NCI-H2196 (cell line): ENCODE data around the gene PPP1R37.

Experiments
- DNase-seq: peaks from one replicate; lab custom pipeline; 2025; ENCODE audit not compliant: unreplicated experiment; lab: John Stamatoyannopoulos, UW

The PPP1R37 gene

DNA sequence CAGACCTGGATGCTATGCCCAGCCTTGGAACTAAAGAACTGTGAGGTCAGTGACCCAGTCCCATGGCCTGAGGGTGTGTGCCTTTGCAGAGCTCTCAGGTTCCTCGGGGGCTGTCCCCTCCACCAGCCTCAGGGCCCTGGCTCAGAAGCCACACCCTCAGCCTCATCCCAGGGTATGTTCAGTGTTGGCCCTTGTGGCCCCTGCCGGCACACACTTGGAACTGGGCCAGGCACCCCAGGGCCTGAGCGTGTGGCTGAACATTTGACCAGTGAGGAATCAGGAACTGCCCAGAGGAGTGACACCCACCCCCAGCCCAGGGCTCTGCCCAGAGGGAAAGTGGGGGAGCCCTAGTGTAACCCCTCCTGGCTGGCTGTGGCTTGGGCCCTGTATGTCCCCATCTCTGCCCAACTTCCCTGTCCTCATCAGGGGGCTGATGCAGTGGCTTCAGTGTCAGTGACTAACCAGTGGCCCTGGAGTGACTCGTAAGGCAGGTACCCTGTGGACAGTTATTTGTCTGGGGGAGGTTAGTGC is 57.8 kb downstream of the PPP1R37 start:
- DNase-seq, result no peak

DNA sequence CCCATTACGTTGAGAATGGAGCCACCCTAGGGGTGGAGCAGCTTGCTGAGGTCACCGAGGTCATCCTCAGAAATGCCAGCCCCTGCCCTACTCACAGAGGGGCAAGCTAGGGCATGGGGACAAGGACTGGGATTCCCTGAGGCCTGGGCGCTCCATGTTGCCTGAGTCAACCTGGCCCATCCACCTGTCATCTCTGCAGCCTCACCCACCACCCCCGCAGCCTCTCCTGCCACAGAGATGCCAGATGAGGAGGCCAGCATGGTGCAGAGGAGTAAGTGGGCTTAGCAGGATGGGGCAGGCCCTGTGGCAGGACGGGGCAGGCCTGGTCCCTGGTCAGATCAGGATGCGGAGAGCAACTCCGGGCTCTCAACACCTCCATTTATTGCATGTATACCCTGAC is 58.3 kb downstream of the PPP1R37 start:
- no peak for DNase-seq

DNA sequence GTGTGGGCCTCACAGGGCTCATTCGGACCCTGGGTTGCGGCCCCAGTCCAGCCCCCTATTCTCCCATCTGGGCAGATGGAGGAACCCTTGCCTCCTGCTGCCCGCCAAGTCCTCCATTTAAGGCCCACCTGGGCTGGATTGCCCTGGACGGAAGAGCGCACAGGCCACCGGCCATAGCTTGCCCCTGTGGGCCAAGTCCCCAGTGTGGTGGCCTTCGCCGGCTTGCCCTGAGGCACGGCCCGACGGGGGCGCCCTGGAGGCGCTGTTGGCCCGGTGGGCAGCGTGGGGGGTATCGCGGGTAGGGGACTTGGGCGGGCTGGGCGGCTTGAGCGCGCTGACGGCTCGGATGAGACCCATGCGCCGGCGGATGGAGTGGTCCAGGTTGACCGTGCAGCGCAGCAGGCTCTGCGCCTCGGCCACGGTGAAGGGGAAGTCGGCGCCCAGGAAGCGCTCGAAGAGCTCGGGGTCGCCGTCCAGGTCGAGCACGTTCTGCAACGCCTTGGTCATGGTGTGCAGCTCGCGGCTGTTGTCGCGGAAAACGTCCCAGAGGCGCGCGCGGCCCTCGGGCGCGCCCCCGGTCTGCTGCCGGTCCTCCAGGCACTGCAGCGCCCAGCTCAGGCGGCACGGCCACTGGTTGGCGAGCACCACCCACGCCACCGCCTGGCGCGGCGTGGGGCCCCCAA is 59.0 kb downstream of the PPP1R37 start:
- DNase-seq, result no peak

- DNase-seq, result peak; percentile 54
Measured at GRCh38 chr19:45152504-45153338, 59.7 kb downstream of the PPP1R37 start.

DNA sequence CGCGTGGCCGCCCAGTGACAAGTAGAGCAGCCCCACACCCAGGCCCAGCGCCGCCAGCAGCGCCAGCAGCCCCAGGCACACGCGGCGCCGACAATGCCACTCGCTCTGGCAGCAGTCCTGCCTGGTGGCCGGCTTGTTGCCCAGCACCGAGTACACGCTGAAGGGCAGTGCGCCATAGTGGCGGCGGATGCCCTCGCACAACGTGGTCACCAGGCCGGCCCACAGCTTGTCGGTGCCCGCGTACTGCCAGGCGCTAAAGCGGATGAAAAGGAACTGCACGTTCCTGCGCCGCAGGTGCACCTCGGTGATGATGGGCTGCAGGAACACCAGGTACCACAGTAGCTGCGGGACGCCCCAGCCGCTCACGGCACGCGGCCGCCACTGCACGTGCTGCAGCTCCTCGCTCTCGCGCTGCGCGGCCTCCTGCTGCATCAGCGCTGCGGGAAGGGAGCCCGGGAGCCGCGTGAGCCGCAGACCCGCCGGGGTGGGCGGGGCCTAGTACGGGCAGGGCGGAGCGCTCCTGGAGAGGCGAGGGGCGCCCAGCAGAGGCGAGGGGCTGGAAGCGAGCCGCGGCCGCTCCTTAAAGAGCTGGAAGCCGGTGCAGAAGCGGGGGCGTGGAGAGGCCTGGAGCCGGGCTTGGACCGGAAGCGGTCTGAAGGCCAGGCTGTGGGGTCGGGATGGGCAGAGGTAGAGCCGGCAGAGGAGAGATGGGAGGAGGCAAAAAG is 60.5 kb downstream of the PPP1R37 start:
- DNase-seq, result no peak

- DNase-seq, result no peak
Measured at GRCh38 chr19:45154064-45154827, 61.3 kb downstream of the PPP1R37 start.

GRCh38 chr19:45156011-45156630 is 63.1 kb downstream of the PPP1R37 start:
- DNase-seq, result no peak

DNA sequence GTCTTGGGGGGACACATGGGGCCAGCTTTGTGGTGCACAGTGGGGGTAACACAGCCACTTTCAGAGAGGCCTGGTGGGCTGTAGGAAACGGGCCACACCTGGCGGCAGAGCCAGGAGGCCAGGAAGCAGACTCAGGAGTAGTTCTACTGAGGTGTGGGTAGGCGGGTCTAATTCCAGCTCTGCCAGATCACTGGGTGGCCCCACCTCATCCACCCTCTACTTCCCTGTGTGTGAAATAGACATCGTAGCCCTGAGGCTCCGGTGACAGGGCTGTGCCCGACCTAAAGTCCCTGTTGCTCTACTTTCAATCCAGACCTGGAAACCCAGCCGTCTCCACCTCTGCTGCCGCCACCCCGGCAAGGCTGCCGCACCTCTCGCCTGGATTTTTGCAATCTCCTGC is 63.8 kb downstream of the PPP1R37 start:
- DNase-seq, result no peak

DNA sequence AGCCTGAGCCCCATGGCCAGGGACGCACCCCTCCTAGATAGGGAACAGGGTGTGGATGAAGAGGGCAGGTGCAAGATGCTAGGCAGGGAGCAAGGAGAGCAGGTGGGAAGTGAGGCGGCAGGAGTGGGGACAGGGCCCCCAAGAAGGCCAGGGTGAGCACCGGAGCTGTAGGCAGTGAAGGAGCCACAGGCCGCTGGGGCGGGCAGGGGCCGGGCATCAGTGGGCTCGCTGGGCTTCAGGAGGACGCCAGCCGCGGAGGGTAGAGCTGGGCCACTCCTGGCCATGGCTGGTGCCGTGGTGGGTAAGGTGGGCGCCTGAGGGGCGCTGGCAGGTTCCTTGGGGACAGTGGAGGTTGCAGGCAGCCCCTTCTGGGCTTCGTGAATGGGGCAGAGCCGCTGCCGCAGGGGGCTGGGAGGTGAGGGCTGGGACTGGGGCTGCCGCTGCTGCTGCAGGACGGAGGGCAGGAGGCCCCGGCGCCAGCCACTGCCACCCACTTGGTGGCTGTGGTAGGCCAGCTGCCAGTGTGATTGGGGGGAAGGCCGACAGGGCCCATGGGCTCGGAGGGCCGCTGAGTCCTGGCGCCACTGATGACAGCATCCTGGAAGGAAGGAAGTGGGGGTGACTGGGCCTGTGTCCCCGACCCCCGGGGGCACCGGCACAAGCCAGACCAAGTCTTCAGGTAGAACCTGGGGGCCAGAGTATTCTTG is 65.7 kb downstream of the PPP1R37 start:
- no peak for DNase-seq

DNA sequence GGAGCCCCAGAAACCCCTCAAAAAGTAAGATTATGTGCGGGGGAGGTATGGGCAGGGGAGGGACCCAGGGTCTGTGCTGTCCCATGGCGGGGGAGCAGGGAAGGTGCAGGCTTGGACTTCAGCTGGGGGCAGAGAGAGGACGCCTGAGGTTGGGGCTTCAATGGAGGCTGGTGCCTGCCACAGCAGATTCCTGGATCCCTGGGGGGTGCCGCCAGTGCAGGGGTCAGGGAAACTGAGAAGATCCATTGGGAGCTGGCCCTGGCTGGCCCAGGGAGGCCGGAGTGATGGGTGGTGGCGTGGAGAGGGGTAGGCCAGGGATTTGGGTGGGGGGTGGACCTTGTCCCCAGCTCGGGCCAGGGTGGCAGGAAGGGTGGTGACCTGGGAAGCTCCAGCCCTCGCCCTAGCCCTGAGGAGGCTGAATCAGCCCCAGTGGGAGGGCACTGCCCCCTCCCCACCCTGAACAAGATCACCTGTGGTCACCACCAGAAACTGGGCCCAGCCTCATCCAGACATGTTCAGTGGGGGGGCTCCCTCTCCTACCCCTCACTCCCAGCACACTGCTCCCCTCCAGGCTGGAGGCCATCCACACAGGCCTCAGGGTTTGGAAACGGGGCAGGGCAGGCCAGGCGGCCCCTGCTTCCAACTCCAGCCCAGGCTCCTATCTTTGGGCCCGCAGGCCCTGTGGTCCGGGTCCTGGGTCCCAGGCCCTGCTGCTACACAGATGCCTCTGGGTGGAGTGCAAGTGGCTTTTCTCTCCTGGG is 66.4 kb downstream of the PPP1R37 start:
- no peak for DNase-seq

- no peak for DNase-seq
Measured at GRCh38 chr19:45159971-45160324, 67.0 kb downstream of the PPP1R37 start.

GRCh38 chr19:45160870-45161737 is 68.1 kb downstream of the PPP1R37 start, which contains the start of gene NKPD1:
NKPD1 (minus strand) TSS chr19:45160982; CDS start chr19:45160150, 832 bp downstream.
- no peak for DNase-seq

- DNase-seq, result no peak
Measured at GRCh38 chr19:45161738-45162607, 69.0 kb downstream of the PPP1R37 start.

DNA sequence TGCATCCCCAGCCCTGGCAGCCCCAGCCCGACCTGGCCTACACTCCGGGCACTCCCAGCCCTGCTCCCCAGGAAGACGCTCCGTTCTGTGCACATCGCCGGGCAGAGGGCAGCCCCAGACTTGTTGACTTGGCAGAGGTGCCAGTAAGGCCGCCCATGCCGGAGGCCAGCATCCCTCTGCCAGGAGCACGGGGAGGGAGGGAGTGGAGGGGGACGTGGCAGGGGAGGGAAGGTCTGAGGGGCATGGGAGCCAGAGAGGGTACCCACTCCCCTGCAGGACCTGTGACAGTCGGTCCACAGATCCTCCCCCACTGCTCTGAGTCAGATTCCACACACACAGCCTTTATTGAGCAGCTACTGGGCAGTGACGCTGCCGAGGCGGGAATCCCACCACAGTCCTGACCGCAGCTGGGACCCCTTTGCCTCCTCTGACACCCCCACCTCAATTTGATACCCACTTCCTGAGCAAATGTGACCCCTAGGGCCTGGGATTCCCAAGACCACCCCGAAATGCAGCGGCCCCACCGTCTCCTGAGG is 69.7 kb downstream of the PPP1R37 start:
- no peak for DNase-seq

DNA sequence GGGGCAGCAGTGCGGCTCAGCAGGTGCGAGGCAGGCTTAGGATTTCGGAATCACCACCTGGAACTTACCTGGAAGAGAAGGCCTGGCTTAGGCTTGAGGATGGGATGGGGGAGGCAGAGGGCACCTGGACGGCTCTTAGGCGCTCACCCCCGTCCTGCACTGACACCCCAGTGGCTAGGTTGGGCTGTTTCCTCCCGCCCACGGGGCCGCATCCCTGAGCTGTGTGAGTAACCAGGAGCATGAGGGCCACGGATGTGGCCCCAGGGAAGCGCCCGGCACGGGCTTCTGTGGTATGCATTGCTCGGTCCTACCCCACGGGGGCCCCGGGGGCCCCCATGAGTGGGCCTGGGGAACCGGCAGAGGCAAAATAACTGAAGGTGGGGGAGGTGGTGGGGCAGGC is 70.2 kb downstream of the PPP1R37 start:
- no peak for DNase-seq

DNA sequence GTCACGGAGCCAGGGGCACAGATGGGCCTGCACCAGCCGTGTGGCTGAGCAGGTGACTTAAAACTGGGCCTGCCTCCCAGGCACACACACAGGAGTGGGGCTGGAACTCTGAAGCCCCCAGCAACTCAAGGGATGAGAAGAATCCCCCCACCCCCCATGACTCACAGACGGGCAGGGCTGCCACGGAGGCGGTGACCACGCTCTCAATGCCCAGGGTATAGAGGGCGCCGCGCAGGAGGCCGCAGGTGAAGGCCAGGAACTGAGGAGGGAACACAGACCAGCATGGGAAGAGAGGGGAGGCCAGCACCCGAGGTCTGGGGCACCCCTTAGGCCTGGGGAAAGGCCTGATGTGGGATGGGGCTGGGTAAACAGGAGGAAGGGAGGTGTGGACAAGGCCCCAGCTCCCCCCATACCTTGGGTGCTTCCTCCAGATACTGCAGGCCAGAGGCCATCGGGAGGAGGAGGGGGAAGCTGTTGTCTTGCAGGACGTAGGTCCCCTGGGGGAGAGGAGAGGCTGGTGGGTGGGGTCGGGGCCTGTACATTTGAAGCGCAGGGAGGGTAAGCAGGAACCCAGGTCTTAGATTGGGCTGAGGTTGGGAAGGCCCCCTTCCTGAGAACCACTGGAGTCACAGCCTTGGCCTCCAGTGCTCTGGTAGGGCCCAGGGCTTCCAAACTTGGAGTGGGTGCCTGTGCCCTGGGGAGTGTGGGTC is 70.9 kb downstream of the PPP1R37 start:
- DNase-seq, result no peak
